ENCODE data around the gene FCHSD1. TPM values are rescaled to one million over a fixed set of nuclear protein-coding genes. Genes with fewer than 3 reads are reported as not detected.

The FCHSD1 gene
- total RNA-seq, 1 experiment from 2014 or later = 37.2 TPM

GRCh38 chr5:141647851-141648250 is 3.4 kb downstream of the FCHSD1 start:
- DNase-seq (ENCODE audit: low read depth, low spot score) = no peak
- CTCF ChIA-PET = no interaction called here
- H3K9me3 ChIP-seq (ENCODE audit: control insufficient read depth in 1 of 2, insufficient read depth in 1 of 2, low read depth in 1 of 2, low read length in 2 of 2) = no peaks in the 10 kb centered on the region
- no peaks in the 10 kb centered on the region for H4K20me1 ChIP-seq (ENCODE audit: insufficient read depth)
- no peaks in the 10 kb centered on the region for H3K27me3 ChIP-seq (ENCODE audit: insufficient read depth, low read length)
- H3K79me2 ChIP-seq (ENCODE audit: insufficient read depth, low read length) = no peaks in the 10 kb centered on the region
- POLR2A ChIA-PET = no interaction called here
- H3K27ac ChIP-seq (ENCODE audit: low read depth, low read length) = no peak overlapping the region
- H3K4me2 ChIP-seq (ENCODE audit: low read length) = no peak overlapping the region
- peaks cover 2 to 3% of the 10 kb centered on the region in 2 experiments; a peak in 2 of 4 replicates for H3K36me3 ChIP-seq (ENCODE audit: control insufficient read depth in 1 of 2, insufficient read depth in 2 of 2, low read length in 2 of 2)
- no peak overlapping the region for H3K4me3 ChIP-seq (replicated peaks in 1 of 2; ENCODE audit: low read depth in 1 of 2, low read length in 2 of 2)
- no peak for ATAC-seq
- RAD21 ChIA-PET (ENCODE audit: low non-redundant PET in 1 of 2, low total read pairs in 2 of 2, uncharacterized antibody in 2 of 2, unreplicated experiment in 2 of 2) = no interaction called here
- no peak overlapping the region for H2AFZ ChIP-seq (ENCODE audit: low read depth, low read length, poor library complexity, severe bottlenecking)
- H3K9me2 ChIP-seq (ENCODE audit: insufficient read depth) = no peaks in the 10 kb centered on the region
- peaks cover 0 to 18% of the 10 kb centered on the region in 2 experiments; a peak in 2 of 4 replicates for H3K4me1 ChIP-seq (ENCODE audit: control insufficient read depth in 1 of 2, insufficient read depth in 2 of 2, low read length in 2 of 2)
- intact Hi-C loops (cut with micrococcal nuclease) = no loop called here
- TF ChIP-seq EGR1 (IDR thresholded peaks at IDR 0.05; ENCODE audit: low read depth) (no peak), YY1 (IDR thresholded peaks at IDR 0.05; ENCODE audit: extremely low read depth, insufficient replicate concordance, low read depth, low read length) (no peak), RAD21 (IDR thresholded peaks at IDR 0.05; ENCODE audit: low read depth) (no peak), CEBPB (IDR thresholded peaks at IDR 0.05; ENCODE audit: low read depth) (no peak), ZBTB33 (IDR thresholded peaks at IDR 0.05; ENCODE audit: extremely low read depth, insufficient replicate concordance, low read length) (no peak), ATF3 (IDR thresholded peaks at IDR 0.05) (no peak), FOSL1 (IDR thresholded peaks at IDR 0.05; ENCODE audit: low read depth) (no peak), TCF7L2 (IDR thresholded peaks at IDR 0.05; ENCODE audit: borderline replicate concordance, extremely low read depth, insufficient read depth, insufficient read length) (no peak), SP1 (IDR thresholded peaks at IDR 0.05; ENCODE audit: low read depth) (no peak), EZH2 (IDR thresholded peaks at IDR 0.05) (no peak)
- no peak overlapping the region for H3K9ac ChIP-seq (ENCODE audit: low read length)
- BruUV-seq (replicated peaks) = no TSS peak
